PFSK-1 (cell line): ENCODE data around the gene IGSF9B.

ENCODE experiments used
- POLR2AphosphoS5 ChIP-seq: IDR thresholded peaks from 2 replicates; pipeline ENCODE4 v1.6.1; 2012; ENCODE audit warnings: low read depth, mild to moderate bottlenecking, control low read depth, low read length, moderate library complexity
- TAF1 ChIP-seq: IDR thresholded peaks from 2 replicates; pipeline ENCODE4 v1.6.1; 2012; ENCODE audit warnings: low read length, control low read depth, borderline replicate concordance; ENCODE audit not compliant: insufficient read depth

DNA sequence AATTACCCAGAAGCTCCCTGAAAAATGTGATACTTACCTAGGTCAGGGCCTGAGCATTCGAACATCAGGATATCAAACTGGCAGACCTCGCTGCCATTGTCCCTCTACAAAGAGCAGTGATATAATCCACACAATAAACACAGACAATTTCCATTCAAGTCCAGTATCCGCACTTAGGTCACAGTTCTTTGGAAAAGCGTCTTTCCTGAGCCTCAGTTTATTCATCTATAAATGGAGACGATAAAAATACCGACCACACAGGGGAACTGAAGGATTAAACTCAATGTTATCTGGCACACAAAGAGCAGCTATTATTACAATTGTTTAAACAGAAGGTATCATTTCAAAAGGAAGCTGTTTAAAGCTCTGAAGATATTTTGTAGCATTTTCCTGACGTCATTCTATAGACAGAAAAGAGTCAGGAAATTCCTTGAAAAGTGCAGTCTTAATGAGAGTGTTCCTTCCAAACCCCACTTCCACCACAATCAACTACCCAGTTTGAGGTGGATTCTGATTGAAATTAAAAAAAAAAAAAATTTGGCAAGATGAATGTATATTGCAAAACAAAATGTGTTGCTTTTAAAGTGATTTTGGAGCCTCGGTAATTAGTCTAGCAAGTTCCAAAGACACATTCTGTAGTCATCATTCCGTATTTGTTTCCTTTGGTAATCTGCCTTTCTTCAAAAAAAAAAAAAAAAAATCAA, 47.2 kb upstream of the IGSF9B start:
- TF ChIP-seq TAF1, result no peak
- TF ChIP-seq POLR2AphosphoS5, result no peak
